OCI-LY3 (cell line): Measurements from ENCODE around the gene KHDRBS1.

Source experiments
- CTCF ChIP-seq: fragments of 200-600, 300-600 bp; sonication (generic); IDR thresholded peaks from 2 replicates; pipeline ENCODE4 v1.5.1; 2014; ENCODE audit warnings: antibody characterized with exemption, low read length, low read depth
- EZH2phosphoT487 ChIP-seq: fragments of 200-600 bp; shearing (Covaris generic); IDR thresholded peaks from 2 replicates; pipeline ENCODE4 v1.6.1; 2018; ENCODE audit warnings: antibody characterized with exemption, mixed run types, low read depth

GRCh38 chr1:32060914-32061313, 47.2 kb downstream of the KHDRBS1 start:
- TF ChIP-seq CTCF = no peak
- TF ChIP-seq EZH2phosphoT487 = no peak
